HepG2 (cell line): Measurements from ENCODE around the gene RASA4B. TPM values are rescaled to one million over a fixed set of nuclear protein-coding genes. Genes with fewer than 3 reads are reported as not detected.

ENCODE experiments used
- BORCS8-MEF2B ChIP-seq: sonication (generic); formaldehyde crosslinking; IDR thresholded peaks from 2 replicates; pipeline ENCODE4 v1.8.0; 2022; ENCODE audit warnings: mild to moderate bottlenecking, missing genetic modification reagents
- CSRNP2 ChIP-seq: sonication (generic); formaldehyde crosslinking; conservative IDR thresholded peaks from 2 replicates; pipeline ENCODE4 v1.8.0; 2022; ENCODE audit warnings: low read depth, missing genetic modification reagents
- FOXA3 ChIP-seq: IDR thresholded peaks from 2 replicates; pipeline ENCODE4 v1.6.1; 2016; ENCODE audit warnings: missing genetic modification reagents, missing compliant biosample characterization
- NFKBIZ ChIP-seq: IDR thresholded peaks from 2 replicates; pipeline ENCODE4 v1.6.1; 2018; ENCODE audit warnings: missing genetic modification reagents, missing compliant biosample characterization
- PRDM15 ChIP-seq: sonication (generic); formaldehyde crosslinking; IDR thresholded peaks from 2 replicates; pipeline ENCODE4 v1.4.0; 2020; ENCODE audit warnings: missing genetic modification reagents
- RFXAP ChIP-seq: sonication (generic); formaldehyde crosslinking; IDR thresholded peaks from 2 replicates; pipeline ENCODE4 v1.4.0; 2020; ENCODE audit warnings: missing genetic modification reagents, borderline replicate concordance
- SUZ12 ChIP-seq: fragments of 150-350 bp; IDR thresholded peaks from 2 replicates; pipeline ENCODE4 v1.6.1; 2014; ENCODE audit warnings: low read depth, low read length
- SYNCRIP ChIP-seq: fragments of 200-400 bp; formaldehyde crosslinking; IDR thresholded peaks from 2 replicates; pipeline ENCODE4 v1.6.1; 2018; ENCODE audit warnings: mild to moderate bottlenecking, low read depth, low read length; ENCODE audit not compliant: insufficient read depth
- THRA ChIP-seq: sonication (generic); formaldehyde crosslinking; IDR thresholded peaks from 2 replicates; pipeline ENCODE4 v1.4.0; 2020; ENCODE audit warnings: missing genetic modification reagents, borderline replicate concordance
- WIZ ChIP-seq: sonication (generic); formaldehyde crosslinking; IDR thresholded peaks from 2 replicates; pipeline ENCODE4 v1.5.1; 2020; ENCODE audit warnings: mild to moderate bottlenecking, missing genetic modification reagents
- YEATS4 ChIP-seq: sonication (generic); formaldehyde crosslinking; IDR thresholded peaks from 2 replicates; pipeline ENCODE4 v1.4.0; 2020; ENCODE audit warnings: missing genetic modification reagents, borderline replicate concordance
- ZBTB38 ChIP-seq: sonication (generic); formaldehyde crosslinking; IDR thresholded peaks from 2 replicates; pipeline ENCODE4 v1.5.1; 2020; ENCODE audit warnings: mild to moderate bottlenecking, missing genetic modification reagents
- ZBTB7A ChIP-seq: sonication (generic); formaldehyde crosslinking; IDR thresholded peaks from 2 replicates; pipeline ENCODE4 v1.8.0; 2022; ENCODE audit warnings: mild to moderate bottlenecking, missing genetic modification reagents
- ZNF143 ChIP-seq: sonication (generic); formaldehyde crosslinking; IDR thresholded peaks from 2 replicates; pipeline ENCODE4 v1.4.0; 2020; ENCODE audit warnings: missing genetic modification reagents
- ZNF232 ChIP-seq: sonication (generic); formaldehyde crosslinking; IDR thresholded peaks from 2 replicates; pipeline ENCODE4 v1.4.0; 2020; ENCODE audit warnings: missing genetic modification reagents, borderline replicate concordance
- ZNF326 ChIP-seq: sonication (generic); formaldehyde crosslinking; IDR thresholded peaks from 2 replicates; pipeline ENCODE4 v1.4.0; 2020; ENCODE audit warnings: missing genetic modification reagents, borderline replicate concordance
- ZNF354B ChIP-seq: sonication (generic); formaldehyde crosslinking; IDR thresholded peaks from 2 replicates; pipeline ENCODE4 v1.8.0; 2022; ENCODE audit warnings: mild to moderate bottlenecking, missing genetic modification reagents
- ZNF607 ChIP-seq: sonication (generic); formaldehyde crosslinking; IDR thresholded peaks from 2 replicates; pipeline ENCODE4 v1.5.1; 2020; ENCODE audit warnings: missing genetic modification reagents, mild to moderate bottlenecking, borderline replicate concordance
- ZSCAN31 ChIP-seq: sonication (generic); formaldehyde crosslinking; IDR thresholded peaks from 2 replicates; pipeline ENCODE4 v1.5.0; 2020; ENCODE audit warnings: low read depth, mild to moderate bottlenecking, missing genetic modification reagents
- ZSCAN9 ChIP-seq: IDR thresholded peaks from 2 replicates; pipeline ENCODE4 v1.6.1; 2016; ENCODE audit warnings: borderline replicate concordance
- polyA plus RNA-seq, 8 experiments: library from polyadenylated mRNA; depleted of rRNA in 3 of 8; stranded (reverse) in 7 of 8; unstranded in 1 of 8; fragments of >200 nt; fragmentation: Illumina TruSeq in 4 of 8; extraction: Trizol in 4 of 8; gene quantifications; 2 replicates each; pipeline versions ENCODE4 v1.2.1 to v1.2.3, GENCODE V29; 2011 to 2016; ENCODE audit warnings: low read depth in 4 of 8, missing spikeins in 1 of 8, mixed read lengths in 1 of 8; ENCODE audit not compliant: insufficient read depth in 1 of 8
- total RNA-seq, 5 experiments: library from RNA; depleted of rRNA; stranded (reverse); fragments of >200 nt; fragmentation: Illumina TruSeq; extraction: Trizol; gene quantifications; 2 replicates each; pipeline ENCODE4 v1.2.3, GENCODE V29; 2016; ENCODE audit warnings: low read depth in 1 of 5
- TF ChIP-seq, protein P1 (sequence below): sonication (generic); formaldehyde crosslinking; conservative IDR thresholded peaks from 2 replicates; pipeline ENCODE4 v1.4.0; 2020; ENCODE audit warnings: missing genetic modification reagents

RASA4B gene
- total and polyA plus RNA-seq, 2 of the 13 experiments (the other 11 are each of a cell fraction or from before 2014, with no cell fraction given): 0.82 to 1.3 TPM

DNA sequence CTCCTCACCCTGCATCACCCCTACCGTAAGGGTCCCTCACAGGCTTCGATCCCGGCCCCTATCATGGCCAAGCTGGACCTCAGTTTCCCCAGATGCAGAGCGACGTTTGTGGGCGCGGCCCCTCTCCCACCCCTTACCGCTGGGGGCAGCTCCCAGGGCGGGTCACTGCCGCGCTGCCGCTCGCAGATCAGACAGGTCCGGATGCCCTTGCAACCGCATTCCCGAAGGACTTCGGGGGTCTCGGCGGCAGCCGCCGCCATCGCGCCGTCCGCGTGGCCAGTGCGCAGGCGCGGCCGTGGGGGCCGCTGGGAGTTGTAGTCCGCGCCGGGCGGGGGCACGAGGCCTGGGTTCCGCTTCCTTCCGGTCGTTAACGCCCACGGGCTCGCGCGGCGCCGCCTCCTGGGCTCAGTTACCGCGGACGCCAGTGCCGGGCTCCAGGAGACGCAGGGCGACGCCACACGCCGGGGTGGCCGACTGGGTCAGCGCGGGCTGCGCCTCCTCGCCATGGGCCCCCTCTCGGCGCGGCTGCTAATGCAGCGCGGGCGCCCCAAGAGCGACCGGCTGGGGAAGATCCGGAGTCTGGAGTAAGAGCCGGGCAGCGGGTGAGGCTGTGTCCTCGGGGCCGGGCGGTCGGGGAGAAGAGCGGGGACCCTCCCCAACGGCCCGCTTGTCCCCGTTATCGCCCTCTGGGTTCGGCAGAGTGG, 52.8 kb downstream of the RASA4B start, which contains the start of the genes ALKBH4 and LRWD1 (continued):
- TF ChIP-seq CSRNP2 (CRISPR knock-in tag): no peak
- TF ChIP-seq, protein P1, sequence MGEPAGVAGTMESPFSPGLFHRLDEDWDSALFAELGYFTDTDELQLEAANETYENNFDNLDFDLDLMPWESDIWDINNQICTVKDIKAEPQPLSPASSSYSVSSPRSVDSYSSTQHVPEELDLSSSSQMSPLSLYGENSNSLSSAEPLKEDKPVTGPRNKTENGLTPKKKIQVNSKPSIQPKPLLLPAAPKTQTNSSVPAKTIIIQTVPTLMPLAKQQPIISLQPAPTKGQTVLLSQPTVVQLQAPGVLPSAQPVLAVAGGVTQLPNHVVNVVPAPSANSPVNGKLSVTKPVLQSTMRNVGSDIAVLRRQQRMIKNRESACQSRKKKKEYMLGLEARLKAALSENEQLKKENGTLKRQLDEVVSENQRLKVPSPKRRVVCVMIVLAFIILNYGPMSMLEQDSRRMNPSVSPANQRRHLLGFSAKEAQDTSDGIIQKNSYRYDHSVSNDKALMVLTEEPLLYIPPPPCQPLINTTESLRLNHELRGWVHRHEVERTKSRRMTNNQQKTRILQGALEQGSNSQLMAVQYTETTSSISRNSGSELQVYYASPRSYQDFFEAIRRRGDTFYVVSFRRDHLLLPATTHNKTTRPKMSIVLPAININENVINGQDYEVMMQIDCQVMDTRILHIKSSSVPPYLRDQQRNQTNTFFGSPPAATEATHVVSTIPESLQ (CRISPR knock-in tag): no peak
- TF ChIP-seq ZNF354B (CRISPR knock-in tag): no peak
- no peak for TF ChIP-seq RFXAP (CRISPR knock-in tag)
- 0 out of 2 replicates have a peak, but pooled peaks have one; percentile 39 for TF ChIP-seq NFKBIZ (CRISPR knock-in tag)
- TF ChIP-seq SUZ12: peak; percentile 75
- TF ChIP-seq ZNF607 (CRISPR knock-in tag): no peak; the same call in 1 of the 2 replicates
- TF ChIP-seq ZBTB7A (CRISPR knock-in tag): no peak; the same call in 1 of the 2 replicates
- TF ChIP-seq ZSCAN9 (CRISPR knock-in tag): no peak
- 0 out of 2 replicates have a peak, but pooled peaks have one; percentile 39 for TF ChIP-seq BORCS8-MEF2B (CRISPR knock-in tag)
- no peak for TF ChIP-seq ZNF326
- TF ChIP-seq FOXA3 (CRISPR knock-in tag): peak; percentile 46
- peak; percentile 44; the same call in 1 of the 2 replicates for TF ChIP-seq WIZ
- peak; percentile 97 for TF ChIP-seq ZNF143
- no peak for TF ChIP-seq THRA
- TF ChIP-seq ZSCAN31 (CRISPR knock-in tag): peak; percentile 83; the same call in 1 of the 2 replicates
- TF ChIP-seq ZNF232 (CRISPR knock-in tag): no peak
- peak; percentile 78 for TF ChIP-seq PRDM15 (CRISPR knock-in tag)
- TF ChIP-seq ZBTB38 (CRISPR knock-in tag): peak; percentile 61; the same call in 1 of the 2 replicates
- TF ChIP-seq SYNCRIP: no peak
- peak; percentile 84; the same call in 1 of the 2 replicates for TF ChIP-seq YEATS4 (CRISPR knock-in tag)
